GM12878 (cell line): ENCODE results near the gene SPTLC2. TPM values are rescaled to one million over a fixed set of nuclear protein-coding genes. Genes with fewer than 3 reads are reported as not detected.

ENCODE experiments used
- ATAC-seq: fragments of 200-7000 bp; cut with Tn5 transposase; 3 replicates; pipeline ENCODE4 v1.9.1; 2020; ENCODE audit warnings: mild to moderate bottlenecking, moderate library complexity
- BruUV-seq: library from RNA; stranded (reverse); fragments of 400-500 nt; replicated peaks from 2 replicates; lab custom pipeline; 2021; lab: Mats Ljungman, UMichigan
- CTCF ChIA-PET: fragments of 300-600 bp; sonication (Branson Sonifier 250); formaldehyde crosslinking; extraction: SDS; loops from one replicate; lab custom pipeline; 2021; ENCODE audit warnings: inconsistent platforms; lab: Yijun Ruan, JAX
- POLR2A ChIA-PET: fragments of 350-600 bp; formaldehyde crosslinking; extraction: SDS; loops from one replicate; lab custom pipeline; 2021; ENCODE audit warnings: inconsistent platforms; lab: Charles Lee
- RAD21 ChIA-PET: fragments of 300-600 bp; sonication (Branson Sonifier 250); formaldehyde crosslinking; loops from one replicate; lab custom pipeline; 2023; ENCODE audit warnings: antibody characterized with exemption; ENCODE audit not compliant: unreplicated experiment; lab: Charles Lee
- SMC1A ChIA-PET: fragments of 300-600 bp; sonication (Branson Sonifier 250); formaldehyde crosslinking; loops from one replicate; lab custom pipeline; 2023; ENCODE audit not compliant: unreplicated experiment, uncharacterized antibody; lab: Charles Lee
- DNase-seq: peaks from one replicate; pipeline ENCODE4 v3.0.0-alpha.2; 2011; ENCODE audit warnings: low read depth, low spot score
- FAIRE-seq: peaks from 3 replicates; lab custom pipeline; 2011; peaks lifted over from hg19 to GRCh38; lab: Jason Lieb, UNC
- H2AFZ ChIP-seq: 2 replicates; pipeline ENCODE4 v1.6.0; 2011; ENCODE audit warnings: low read depth, low read length, control low read depth; ENCODE audit not compliant: control insufficient read depth
- H3K27ac ChIP-seq: 2 replicates; pipeline ENCODE4 v1.5.1; 2011; ENCODE audit warnings: control low read depth; ENCODE audit not compliant: control insufficient read depth, insufficient read depth
- H3K27me3 ChIP-seq, 2 experiments: replicated peaks in 1 of 2; 2 replicates each; pipeline versions ENCODE4 v1.6.0 to v1.6.1; 2011; ENCODE audit warnings: low read length in 1 of 2; ENCODE audit not compliant: control insufficient read depth in 2 of 2, insufficient read depth in 2 of 2
- H3K36me3 ChIP-seq, 2 experiments: 2 replicates each; pipeline ENCODE4 v1.5.1; 2011; ENCODE audit warnings: low read length in 1 of 2; ENCODE audit not compliant: control insufficient read depth in 2 of 2, insufficient read depth in 2 of 2
- H3K4me1 ChIP-seq: 2 replicates; pipeline ENCODE4 v1.6.1; 2011; ENCODE audit warnings: mild to moderate bottlenecking, low read length, moderate library complexity, mixed read lengths; ENCODE audit not compliant: control insufficient read depth, insufficient read depth
- H3K4me2 ChIP-seq: 2 replicates; pipeline ENCODE4 v1.6.0; 2011; ENCODE audit warnings: control low read depth; ENCODE audit not compliant: control insufficient read depth, insufficient read depth
- H3K4me3 ChIP-seq: fragments of 200-600 bp; sonication (generic); 2 replicates; pipeline ENCODE4 v1.5.1; 2016
- H3K79me2 ChIP-seq: 2 replicates; pipeline ENCODE4 v1.6.0; 2011; ENCODE audit warnings: low read length; ENCODE audit not compliant: control insufficient read depth, insufficient read depth
- H3K9ac ChIP-seq: 2 replicates; pipeline ENCODE4 v1.8.0; 2011; ENCODE audit warnings: low read length, control low read depth, mixed read lengths; ENCODE audit not compliant: control insufficient read depth, insufficient read depth
- H3K9me3 ChIP-seq: replicated peaks from 3 replicates; pipeline ENCODE4 v1.5.1; 2011; ENCODE audit warnings: mild to moderate bottlenecking, low read length; ENCODE audit not compliant: control insufficient read depth, insufficient read depth
- H4K20me1 ChIP-seq: 2 replicates; pipeline ENCODE4 v1.6.0; 2011; ENCODE audit not compliant: control insufficient read depth, insufficient read depth
- BCLAF1 ChIP-seq: fragments of 450-650 bp; IDR thresholded peaks from 2 replicates; pipeline ENCODE4 v1.6.1; 2017; ENCODE audit warnings: antibody characterized with exemption, mild to moderate bottlenecking, moderate library complexity
- E2F4 ChIP-seq: IDR thresholded peaks from 2 replicates; pipeline ENCODE4 v1.6.1; 2012; ENCODE audit warnings: low read depth, low read length, improper control_type of control experiment
- IRF4 ChIP-seq: IDR thresholded peaks from 2 replicates; pipeline ENCODE4 v1.6.1; 2011; ENCODE audit warnings: low read depth, low read length
- PAX5 ChIP-seq: IDR thresholded peaks from 2 replicates; pipeline ENCODE4 v1.6.1; 2011; ENCODE audit warnings: low read depth, low read length, borderline replicate concordance
- STAT3 ChIP-seq: IDR thresholded peaks from 2 replicates; pipeline ENCODE4 v1.6.1; 2011; ENCODE audit warnings: low read depth, low read length, improper control_type of control experiment
- SUZ12 ChIP-seq: fragments of 200-600 bp; sonication (generic); IDR thresholded peaks from one replicate; pipeline ENCODE4 v1.6.1; 2018; ENCODE audit warnings: antibody characterized with exemption, mild to moderate bottlenecking; ENCODE audit not compliant: unreplicated experiment
- TBL1XR1 ChIP-seq: IDR thresholded peaks from 2 replicates; pipeline ENCODE4 v1.6.1; 2012; ENCODE audit warnings: low read depth, low read length, improper control_type of control experiment
- TCF3 ChIP-seq: IDR thresholded peaks from 2 replicates; pipeline ENCODE4 v1.6.1; 2012; ENCODE audit warnings: low read depth, mild to moderate bottlenecking, low read length, borderline replicate concordance; ENCODE audit not compliant: insufficient read depth
- WRNIP1 ChIP-seq: IDR thresholded peaks from 2 replicates; pipeline ENCODE4 v1.6.1; 2011; ENCODE audit warnings: low read depth, low read length, improper control_type of control experiment, borderline replicate concordance
- ZNF274 ChIP-seq: IDR thresholded peaks from one replicate; pipeline ENCODE4 v1.8.0; 2011; ENCODE audit not compliant: insufficient read length, insufficient read depth
- WGBS: methylation state at CpG from one replicate; pipeline ENCODE4 v1.1.6; 2016; ENCODE audit warnings: low lambda C conversion rate; ENCODE audit not compliant: insufficient replicate concordance, insufficient coverage; ENCODE audit errors: missing lambda C conversion rate; 5-methylcytosine and 5-hydroxymethylcytosine counted together
- in situ Hi-C: fragments of 300-500 bp; cut with MboI; formaldehyde crosslinking; loops from 9 replicates; pipeline ENCODE4 v1.14.3; 2018; ENCODE audit warnings: mixed read lengths
- intact Hi-C: fragments of 100-400 bp; cut with micrococcal nuclease; formaldehyde crosslinking; loops from one replicate; pipeline ENCODE4 v1.14.2; 2022; ENCODE audit not compliant: unreplicated experiment
- polyA plus RNA-seq, 11 experiments: library from polyadenylated mRNA; depleted of rRNA in 4 of 11; unstranded in 6 of 11; stranded (reverse) in 5 of 11; fragments of >200 nt; fragmentation: Nextera tagmentation in 4 of 11; fragmentation: Illumina TruSeq in 1 of 11; extraction: Ambion mirVana in 4 of 11; extraction: Trizol in 1 of 11; gene quantifications; 1 replicate in 1 of 11; 2 replicates in 10 of 11; pipeline versions ENCODE4 v1.2.1 to v1.2.3, GENCODE V29; 2011 to 2016; ENCODE audit warnings: inconsistent platforms in 2 of 11, missing spikeins in 2 of 11, low read depth in 1 of 11
- total RNA-seq, 4 experiments: library from RNA; depleted of rRNA in 3 of 4; stranded (reverse); fragments of >200 nt in 3 of 4; fragmentation: Illumina TruSeq in 1 of 4; extraction: Trizol in 1 of 4; gene quantifications; 2 replicates each; pipeline versions ENCODE4 v1.2.1 to v1.2.3, GENCODE V29; 2013 to 2021

Gene SPTLC2
- total and polyA plus RNA-seq, 10 of the 15 experiments (the other 5 are each of a cell fraction or from before 2014, with no cell fraction given), result 6.9 to 35.1 (median 19.7) TPM

- H4K20me1 ChIP-seq, result no peaks in the 10 kb centered on the region
- H3K4me1 ChIP-seq, result no peaks in the 10 kb centered on the region
- no TSS peak for BruUV-seq
- H2AFZ ChIP-seq, result no peak overlapping the region
- ChIA-PET CTCF (no interaction called here), POLR2A (no interaction called here), RAD21 (no interaction called here), SMC1A (no interaction called here)
- intact Hi-C loops (no loop called here), in situ Hi-C loops (no loop called here)
- no peak overlapping the region for H3K9ac ChIP-seq
- H3K9me3 ChIP-seq, result no peaks in the 10 kb centered on the region
- TF ChIP-seq E2F4 (no peak), WRNIP1 (no peak)
- H3K79me2 ChIP-seq, result no peaks in the 10 kb centered on the region
- DNase-seq (no peak), FAIRE-seq (no peak), ATAC-seq (no peak)
- whole genome bisulfite sequencing, result 55% methylated on average over 8 of the region's 8 CpGs
- no peak overlapping the region for H3K27ac ChIP-seq
- no peak overlapping the region for H3K4me3 ChIP-seq
- H3K36me3 ChIP-seq, result no peaks in the 10 kb centered on the region
- H3K27me3 ChIP-seq, result no peaks in the 10 kb centered on the region
- H3K4me2 ChIP-seq, result no peak overlapping the region
Observed at GRCh38 chr14:77490347-77490986, 126.0 kb downstream of the SPTLC2 start.

GRCh38 chr14:77489041-77489440, 127.4 kb downstream of the SPTLC2 start:
- H3K4me1 ChIP-seq, result no peaks in the 10 kb centered on the region
- no peaks in the 10 kb centered on the region for H3K79me2 ChIP-seq
- no TSS peak for BruUV-seq
- POLR2A ChIA-PET, result no interaction called here
- no peak overlapping the region for H3K4me3 ChIP-seq
- H3K4me2 ChIP-seq, result no peak overlapping the region
- H3K9me3 ChIP-seq, result no peaks in the 10 kb centered on the region
- H4K20me1 ChIP-seq, result no peaks in the 10 kb centered on the region
- in situ Hi-C loops (no loop called here), intact Hi-C loops (no loop called here)
- H3K27me3 ChIP-seq, result no peaks in the 10 kb centered on the region
- H3K9ac ChIP-seq, result no peak overlapping the region
- H2AFZ ChIP-seq, result no peak overlapping the region
- CTCF ChIA-PET, result interaction anchor here (0.9 kb wide), 1 partner anchor 29 kb away, joined by 3 read pairs; no protein-coding TSS in a partner anchor
- H3K36me3 ChIP-seq, result no peaks in the 10 kb centered on the region
- RAD21 ChIA-PET, result no interaction called here
- SMC1A ChIA-PET, result no interaction called here
- no peak for FAIRE-seq
- TF ChIP-seq IRF4 (no peak), TCF3 (no peak), BCLAF1 (no peak), TBL1XR1 (no peak), SUZ12 (no peak), PAX5 (no peak), ZNF274 (no peak), STAT3 (no peak)
- TF ChIP-seq, all 136 proteins: peak for 0
- 49% methylated on average over 6 of the region's 6 CpGs for WGBS
- ATAC-seq, result no peak
- no peak overlapping the region for H3K27ac ChIP-seq
- DNase-seq, result no peak
